Loucy (cell line): ENCODE data around the gene APIP.

Experiments
- H2AFZ ChIP-seq: fragments of 200-600 bp; sonication (generic); 2 replicates; pipeline ENCODE4 v1.6.0; 2016; ENCODE audit warnings: antibody characterized with exemption, mild to moderate bottlenecking, low read length, moderate library complexity
- H3F3A ChIP-seq: fragments of 200-600 bp; 2 replicates; pipeline ENCODE4 v1.6.0; 2016; ENCODE audit warnings: antibody characterized with exemption, low read depth, mild to moderate bottlenecking
- H3K27me3 ChIP-seq: fragments of 200-600 bp; sonication (generic); 2 replicates; pipeline ENCODE4 v1.6.1; 2014; ENCODE audit warnings: low read length, mild to moderate bottlenecking; ENCODE audit not compliant: insufficient read depth, poor library complexity, severe bottlenecking
- H3K36me3 ChIP-seq: fragments of 200-600 bp; sonication (generic); 2 replicates; pipeline ENCODE4 v1.6.1; 2016; ENCODE audit warnings: low read length; ENCODE audit not compliant: insufficient read depth
- H3K4me1 ChIP-seq: fragments of 200-600 bp; sonication (generic); 2 replicates; pipeline ENCODE4 v1.5.1; 2014; ENCODE audit warnings: low read length, mild to moderate bottlenecking; ENCODE audit not compliant: insufficient read depth, poor library complexity, severe bottlenecking
- H3K4me2 ChIP-seq: fragments of 200-600 bp; sonication (generic); 2 replicates; pipeline ENCODE4 v1.6.0; 2014; ENCODE audit warnings: antibody characterized with exemption, low read length, low read depth, mild to moderate bottlenecking; ENCODE audit not compliant: poor library complexity, severe bottlenecking
- H3K4me3 ChIP-seq: fragments of 200-600 bp; sonication (generic); 2 replicates; pipeline ENCODE4 v1.5.1; 2014; ENCODE audit warnings: low read length, mild to moderate bottlenecking, mixed read lengths; ENCODE audit not compliant: poor library complexity, severe bottlenecking
- H3K79me2 ChIP-seq: fragments of 200-600 bp; sonication (generic); 2 replicates; pipeline ENCODE4 v1.6.1; 2014; ENCODE audit warnings: low read length; ENCODE audit not compliant: insufficient read depth
- H3K9ac ChIP-seq: fragments of 200-600 bp; sonication (generic); 2 replicates; pipeline ENCODE4 v1.6.0; 2014; ENCODE audit warnings: mild to moderate bottlenecking, low read depth, low read length, moderate library complexity; ENCODE audit not compliant: poor library complexity, severe bottlenecking
- H3K9me2 ChIP-seq: fragments of 200-600 bp; sonication (generic); replicated peaks from 2 replicates; pipeline ENCODE4 v1.6.1; 2016; ENCODE audit warnings: low read depth, low read length, mixed read lengths
- H3K9me3 ChIP-seq: fragments of 200-600 bp; sonication (generic); 2 replicates; pipeline ENCODE4 v1.6.1; 2014; ENCODE audit warnings: mild to moderate bottlenecking, antibody characterized with exemption, low read length, low read depth; ENCODE audit not compliant: insufficient read depth
- H4K20me1 ChIP-seq: fragments of 200-600 bp; sonication (generic); 2 replicates; pipeline ENCODE4 v1.6.0; 2014; ENCODE audit warnings: antibody characterized with exemption, low read length, mild to moderate bottlenecking; ENCODE audit not compliant: insufficient read depth, poor library complexity, severe bottlenecking
- CTCF ChIP-seq: fragments of 200-600 bp; sonication (generic); conservative IDR thresholded peaks from 2 replicates; pipeline ENCODE4 v1.5.1; 2014; ENCODE audit warnings: mild to moderate bottlenecking, antibody characterized with exemption, low read length
- EZH2phosphoT487 ChIP-seq: fragments of 200-600 bp; IDR thresholded peaks from 2 replicates; pipeline ENCODE4 v1.6.1; 2018; ENCODE audit warnings: antibody characterized with exemption, mild to moderate bottlenecking, moderate library complexity, borderline replicate concordance

The APIP gene

DNA sequence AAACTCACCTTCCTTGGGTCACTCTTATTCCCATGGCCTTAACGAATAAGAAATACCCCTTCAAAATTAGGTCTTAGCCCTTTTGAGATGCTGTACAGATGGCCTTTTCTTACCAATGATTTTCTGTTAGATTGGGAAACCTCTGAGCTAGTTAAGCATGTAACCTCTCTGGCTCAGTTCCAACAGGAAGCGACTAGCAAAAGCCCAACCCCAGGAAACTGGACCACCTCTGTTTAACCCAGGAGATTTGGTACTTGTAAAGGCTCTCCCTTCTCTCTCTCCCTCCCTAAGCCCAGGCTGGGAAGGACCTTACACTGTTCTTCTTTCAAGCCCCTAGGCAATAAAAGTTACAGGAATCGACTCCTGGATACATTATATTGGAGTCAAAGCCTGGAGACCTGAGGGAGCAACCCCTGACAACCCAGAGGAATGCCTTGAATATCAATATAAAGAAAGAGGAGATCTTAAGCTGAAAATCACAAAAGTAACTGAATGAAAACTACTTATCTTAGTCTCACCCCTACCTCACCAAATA, 11.7 kb downstream of the APIP start:
- H3K4me2 ChIP-seq: peak overlapping the region; percentile 52
- no peaks in the 10 kb centered on the region for H3K36me3 ChIP-seq

GRCh38 chr11:34899633-34900016, 16.6 kb downstream of the APIP start:
- Histone ChIP-seq H3K4me3 (no peak overlapping the region), H3K4me1 (peaks cover 11% of the 10 kb centered on the region), H3K27me3 (no peaks in the 10 kb centered on the region), H4K20me1 (no peaks in the 10 kb centered on the region), H3K4me2 (no peak overlapping the region), H3F3A (no peaks in the 10 kb centered on the region), H3K79me2 (peaks cover 49% of the 10 kb centered on the region), H3K9me3 (peaks cover 13% of the 10 kb centered on the region; the same call in 1 of the 2 replicates), H3K36me3 (no peaks in the 10 kb centered on the region), H3K9ac (no peak overlapping the region), H2AFZ (no peak overlapping the region), H3K9me2 (no peaks in the 10 kb centered on the region)
- TF ChIP-seq CTCF (no peak), EZH2phosphoT487 (no peak)

More for the DNA sequence above, 11.7 kb downstream of the APIP start:
- Histone ChIP-seq H3K27me3 (no peaks in the 10 kb centered on the region), H3K9ac (no peak overlapping the region), H4K20me1 (peaks cover 4% of the 10 kb centered on the region), H3K4me1 (peaks cover 38% of the 10 kb centered on the region), H3K9me3 (peaks cover 12% of the 10 kb centered on the region; the same call in 1 of the 2 replicates), H3K9me2 (no peaks in the 10 kb centered on the region), H2AFZ (no peak overlapping the region), H3K4me3 (peak overlapping the region; percentile 30), H3F3A (no peaks in the 10 kb centered on the region), H3K79me2 (peaks cover 72% of the 10 kb centered on the region)
- TF ChIP-seq CTCF (no peak), EZH2phosphoT487 (no peak)

DNA sequence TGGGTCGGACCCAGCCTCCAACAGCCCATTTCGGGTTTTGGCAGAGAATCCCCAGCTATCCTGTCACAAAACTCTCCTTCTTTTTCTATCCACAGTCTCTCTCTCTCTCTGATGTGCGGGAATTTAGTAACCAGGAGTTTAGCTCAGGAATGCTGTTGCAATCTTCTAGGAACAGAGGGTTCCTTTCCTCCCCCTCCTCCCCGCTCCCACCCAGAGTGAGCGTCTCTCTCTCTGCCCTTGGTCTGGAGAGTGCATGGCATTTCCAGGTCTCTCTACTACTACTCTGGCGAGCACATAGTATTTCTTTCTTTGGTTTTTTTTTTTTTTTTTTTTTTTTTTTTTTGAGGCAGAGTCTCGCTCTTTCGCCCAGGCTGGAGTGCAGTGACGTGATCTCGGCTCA, 17.7 kb downstream of the APIP start:
- Histone ChIP-seq H3K4me3 (no peak overlapping the region), H3K4me1 (no peaks in the 10 kb centered on the region), H3F3A (no peaks in the 10 kb centered on the region), H3K9ac (no peak overlapping the region), H3K36me3 (no peaks in the 10 kb centered on the region), H4K20me1 (no peaks in the 10 kb centered on the region), H2AFZ (no peak overlapping the region), H3K9me3 (peaks cover 13% of the 10 kb centered on the region; the same call in 1 of the 2 replicates), H3K4me2 (no peak overlapping the region), H3K79me2 (peaks cover 38% of the 10 kb centered on the region), H3K9me2 (no peaks in the 10 kb centered on the region), H3K27me3 (no peaks in the 10 kb centered on the region)
- TF ChIP-seq CTCF: no peak
- TF ChIP-seq EZH2phosphoT487: no peak
